Natural killer cell (primary cell): ENCODE measurements around the gene MACO1. TPM values are rescaled to one million over a fixed set of nuclear protein-coding genes. Genes with fewer than 3 reads are reported as not detected.

Experiments
- ATAC-seq, 3 donors: fragments of 150-1000 bp in 2 of 3; fragments of 200-7000 bp in 1 of 3; cut with Tn5 transposase; 1 replicate in 1 of 3; 2 replicates in 2 of 3; pipeline ENCODE4 v1.10.0; 2021; ENCODE audit warnings: mild to moderate bottlenecking in 2 of 3, moderate library complexity in 2 of 3
- DNase-seq, 2 donors: peaks; one replicate each; pipeline versions ENCODE4 v3.0.0 to v3.0.0-alpha.2; 2013 to 2021; ENCODE audit warnings: mixed read lengths in 1 of 2
- H3K27ac ChIP-seq: one replicate; pipeline ENCODE4 v1.5.1; 2013; ENCODE audit warnings: mild to moderate bottlenecking, low read length
- H3K27me3 ChIP-seq: one replicate; pipeline ENCODE4 v1.6.1; 2013; ENCODE audit warnings: low read length; ENCODE audit not compliant: control insufficient read depth, insufficient read depth
- H3K36me3 ChIP-seq: one replicate; pipeline ENCODE4 v1.6.1; 2013; ENCODE audit warnings: low read length; ENCODE audit not compliant: control insufficient read depth, insufficient read depth
- H3K4me1 ChIP-seq: one replicate; pipeline ENCODE4 v1.6.1; 2013; ENCODE audit warnings: low read length; ENCODE audit not compliant: control insufficient read depth, insufficient read depth
- H3K4me3 ChIP-seq: one replicate; pipeline ENCODE4 v1.5.1; 2013; ENCODE audit warnings: low read length
- H3K9me3 ChIP-seq: one replicate; pipeline ENCODE4 v1.6.1; 2013; ENCODE audit warnings: low read length; ENCODE audit not compliant: control insufficient read depth, insufficient read depth
- H3K27ac Mint-ChIP-seq, 2 donors: one replicate each; pipeline ENCODE4 v1.8.0; 2022; ENCODE audit warnings: mild to moderate bottlenecking in 2 of 2, mixed read lengths in 2 of 2, moderate library complexity in 1 of 2
- H3K27me3 Mint-ChIP-seq, 2 donors: one replicate each; pipeline ENCODE4 v1.8.0; 2022; ENCODE audit warnings: low read depth in 2 of 2, mixed read lengths in 2 of 2
- H3K36me3 Mint-ChIP-seq: one replicate; pipeline ENCODE4 v1.8.0; 2022; ENCODE audit warnings: mixed read lengths
- H3K4me1 Mint-ChIP-seq, 2 donors: one replicate each; pipeline ENCODE4 v1.8.0; 2022; ENCODE audit warnings: mixed read lengths in 2 of 2
- H3K4me3 Mint-ChIP-seq: one replicate; pipeline ENCODE4 v1.8.0; 2022; ENCODE audit warnings: mild to moderate bottlenecking, moderate library complexity, mixed read lengths
- H3K9me3 Mint-ChIP-seq, 2 donors: one replicate each; pipeline ENCODE4 v1.8.0; 2022; ENCODE audit warnings: mixed read lengths in 2 of 2
- WGBS: methylation state at CpG from one replicate; pipeline ENCODE4 v1.1.7; 2013; ENCODE audit warnings: missing lambda C conversion rate; ENCODE audit not compliant: insufficient coverage; 5-methylcytosine and 5-hydroxymethylcytosine counted together
- intact Hi-C: fragments of 100-400 bp; cut with micrococcal nuclease; formaldehyde crosslinking; loops from one replicate; pipeline ENCODE4 v1.14.2; 2022
- total RNA-seq, 4 donors: library from RNA; stranded (reverse); fragments of 120-200 nt in 1 of 4; gene quantifications; one replicate each; pipeline versions ENCODE4 v1.2.3 to v1.2.4, GENCODE V29; 2013 to 2022
- TF ChIP-seq, protein P1 (sequence below): fragments of 200-600 bp; IDR thresholded peaks from one replicate; pipeline ENCODE4 v1.8.0; 2022; ENCODE audit warnings: antibody characterized with exemption

The MACO1 gene
- total RNA-seq, 3 donors from 2014 or later (not counting 1 experiment from before 2014, with no cell fraction given) = 15.9 to 19.6 (median 16.9) TPM

DNA sequence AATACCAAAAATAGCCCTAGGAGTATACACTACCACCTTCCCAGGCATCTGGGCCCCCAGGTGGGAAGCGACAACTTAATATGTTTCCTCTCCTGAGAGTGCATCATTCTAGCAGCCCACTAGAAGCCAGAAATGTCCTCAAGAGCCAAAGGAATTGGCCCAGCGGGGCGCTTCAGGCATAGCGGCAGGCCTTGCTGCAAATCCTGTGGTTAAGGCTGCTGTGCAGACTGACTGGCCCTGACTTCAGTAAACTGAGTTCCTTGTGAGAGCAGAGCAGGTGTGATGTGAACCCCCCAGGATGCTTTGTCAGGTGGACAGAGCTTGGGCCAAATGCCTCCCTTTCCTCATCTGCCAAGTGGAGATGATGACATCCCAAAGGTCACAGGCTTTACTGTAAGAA is 83.0 kb downstream of the MACO1 start:
- no peaks in the 10 kb centered on the region for H3K27me3 ChIP-seq
- H3K9me3 ChIP-seq = no peaks in the 10 kb centered on the region
- Mint-ChIP-seq H3K36me3 (no peaks in the 10 kb centered on the region), H3K27ac (no peak overlapping the region), H3K4me3 (no peak overlapping the region), H3K27me3 (no peaks in the 10 kb centered on the region), H3K4me1 (no peaks in the 10 kb centered on the region), H3K9me3 (no peaks in the 10 kb centered on the region)
- intact Hi-C loops = no loop called here
- WGBS = 93% methylated on average over 4 of the region's 4 CpGs
- no peak for ATAC-seq
- H3K4me1 ChIP-seq = no peaks in the 10 kb centered on the region
- H3K4me3 ChIP-seq = no peak overlapping the region
- no peaks in the 10 kb centered on the region for H3K36me3 ChIP-seq
- no peak overlapping the region for H3K27ac ChIP-seq
- DNase-seq = no peak
- TF ChIP-seq, protein P1, sequence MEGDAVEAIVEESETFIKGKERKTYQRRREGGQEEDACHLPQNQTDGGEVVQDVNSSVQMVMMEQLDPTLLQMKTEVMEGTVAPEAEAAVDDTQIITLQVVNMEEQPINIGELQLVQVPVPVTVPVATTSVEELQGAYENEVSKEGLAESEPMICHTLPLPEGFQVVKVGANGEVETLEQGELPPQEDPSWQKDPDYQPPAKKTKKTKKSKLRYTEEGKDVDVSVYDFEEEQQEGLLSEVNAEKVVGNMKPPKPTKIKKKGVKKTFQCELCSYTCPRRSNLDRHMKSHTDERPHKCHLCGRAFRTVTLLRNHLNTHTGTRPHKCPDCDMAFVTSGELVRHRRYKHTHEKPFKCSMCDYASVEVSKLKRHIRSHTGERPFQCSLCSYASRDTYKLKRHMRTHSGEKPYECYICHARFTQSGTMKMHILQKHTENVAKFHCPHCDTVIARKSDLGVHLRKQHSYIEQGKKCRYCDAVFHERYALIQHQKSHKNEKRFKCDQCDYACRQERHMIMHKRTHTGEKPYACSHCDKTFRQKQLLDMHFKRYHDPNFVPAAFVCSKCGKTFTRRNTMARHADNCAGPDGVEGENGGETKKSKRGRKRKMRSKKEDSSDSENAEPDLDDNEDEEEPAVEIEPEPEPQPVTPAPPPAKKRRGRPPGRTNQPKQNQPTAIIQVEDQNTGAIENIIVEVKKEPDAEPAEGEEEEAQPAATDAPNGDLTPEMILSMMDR = no peak

DNA sequence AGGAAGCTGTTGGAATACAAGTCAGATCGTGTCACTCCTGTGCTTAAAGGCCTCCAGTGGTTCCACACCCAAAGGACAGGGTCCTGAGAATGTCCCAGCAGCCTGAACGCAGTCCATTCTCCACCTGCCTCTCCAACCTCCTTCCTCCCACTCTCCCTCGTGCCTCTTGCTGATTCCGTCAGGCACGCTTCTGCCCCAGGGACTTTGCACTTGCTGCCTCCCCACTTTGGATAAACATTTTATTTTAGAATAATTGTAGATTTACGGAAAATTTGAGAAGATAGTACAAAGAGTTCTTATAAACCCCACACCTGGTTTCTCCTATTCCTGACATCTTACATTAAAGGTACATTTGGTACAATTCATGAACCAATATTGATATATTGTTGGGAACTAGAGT is 84.3 kb downstream of the MACO1 start:
- TF ChIP-seq, protein P1 = no peak
- H3K9me3 Mint-ChIP-seq = no peaks in the 10 kb centered on the region
- intact Hi-C loops = no loop called here
- no peak overlapping the region for H3K27ac Mint-ChIP-seq
- H3K4me1 Mint-ChIP-seq = no peaks in the 10 kb centered on the region
- no peak overlapping the region for H3K4me3 ChIP-seq
- WGBS = 81% methylated on average over 2 of the region's 6 CpGs
- no peak overlapping the region for H3K4me3 Mint-ChIP-seq
- H3K9me3 ChIP-seq = no peaks in the 10 kb centered on the region
- H3K27me3 ChIP-seq = no peaks in the 10 kb centered on the region
- no peaks in the 10 kb centered on the region for H3K36me3 ChIP-seq
- H3K27ac ChIP-seq = no peak overlapping the region
- DNase-seq = no peak
- H3K4me1 ChIP-seq = no peaks in the 10 kb centered on the region
- H3K36me3 Mint-ChIP-seq = no peaks in the 10 kb centered on the region
- no peaks in the 10 kb centered on the region for H3K27me3 Mint-ChIP-seq
- no peak for ATAC-seq

DNA sequence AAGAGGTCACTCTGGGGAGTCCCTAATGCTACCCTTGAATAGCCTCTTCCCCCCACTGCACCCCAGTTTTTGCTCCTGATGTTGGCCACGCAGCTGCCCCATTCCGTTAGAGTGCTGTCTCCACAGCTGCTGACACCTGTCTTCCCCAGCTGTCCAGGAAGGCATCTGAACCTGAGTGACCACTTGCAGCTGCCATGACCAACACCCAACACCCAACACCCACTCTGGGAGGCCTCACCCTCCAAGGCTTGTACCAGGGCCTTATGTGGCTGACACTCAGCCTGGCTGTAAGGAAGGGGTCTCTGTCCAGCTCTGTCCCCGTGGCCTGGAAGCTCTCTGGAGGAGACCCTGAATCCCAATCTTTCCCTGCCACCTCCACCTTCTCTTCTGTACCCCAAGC is 86.0 kb downstream of the MACO1 start:
- peaks cover 0 to 5% of the 10 kb centered on the region in 2 donors for H3K4me1 Mint-ChIP-seq
- no peaks in the 10 kb centered on the region for H3K36me3 Mint-ChIP-seq
- no peak for ATAC-seq
- intact Hi-C loops = no loop called here
- H3K27ac Mint-ChIP-seq = no peak overlapping the region
- TF ChIP-seq, protein P1 = no peak
- H3K4me3 Mint-ChIP-seq = no peak overlapping the region
- Histone ChIP-seq H3K9me3 (no peaks in the 10 kb centered on the region), H3K27me3 (no peaks in the 10 kb centered on the region), H3K27ac (no peak overlapping the region), H3K4me1 (no peaks in the 10 kb centered on the region), H3K36me3 (no peaks in the 10 kb centered on the region), H3K4me3 (no peak overlapping the region)
- H3K9me3 Mint-ChIP-seq = no peaks in the 10 kb centered on the region
- DNase-seq = no peak
- H3K27me3 Mint-ChIP-seq = no peaks in the 10 kb centered on the region
- WGBS = 92% methylated on average over 2 of the region's 3 CpGs
